DMS53 (cell line): ENCODE results near the gene CABLES2.
A peak's percentile ranks its signal among the peaks of the same experiment; 100 is the strongest.

ENCODE experiments used
- DNase-seq: peaks from one replicate; lab custom pipeline; 2025; lab: John Stamatoyannopoulos, UW

Gene CABLES2

GRCh38 chr20:62407221-62407992, at the start of gene CABLES2:
Gene CABLES2 (minus strand): TSS chr20:62407285. CDS start chr20:62407276, 9 bp downstream.
- peak; percentile 98 for DNase-seq

GRCh38 chr20:62455929-62456328, 48.8 kb upstream of the CABLES2 start:
- no peak for DNase-seq

- DNase-seq = no peak
Measured at GRCh38 chr20:62454904-62455636, 48.0 kb upstream of the CABLES2 start.

GRCh38 chr20:62453186-62453808, 46.2 kb upstream of the CABLES2 start:
- DNase-seq = no peak

GRCh38 chr20:62452475-62453095, 45.5 kb upstream of the CABLES2 start:
- DNase-seq = no peak

- no peak for DNase-seq
Measured at GRCh38 chr20:62451970-62452369, 44.9 kb upstream of the CABLES2 start.

GRCh38 chr20:62451156-62451767, 44.2 kb upstream of the CABLES2 start:
- DNase-seq = no peak

GRCh38 chr20:62449951-62450691, 43.0 kb upstream of the CABLES2 start:
- peak; percentile 47 for DNase-seq

- DNase-seq = no peak
Measured at GRCh38 chr20:62448788-62449187, 41.7 kb upstream of the CABLES2 start.

- DNase-seq = no peak
Measured at GRCh38 chr20:62448038-62448437, 41.0 kb upstream of the CABLES2 start.

GRCh38 chr20:62446888-62447869, 40.1 kb upstream of the CABLES2 start:
- DNase-seq = no peak

GRCh38 chr20:62446481-62446880, 39.4 kb upstream of the CABLES2 start:
- DNase-seq = no peak

GRCh38 chr20:62445553-62446340, 38.7 kb upstream of the CABLES2 start:
- DNase-seq = no peak

- no peak for DNase-seq
Measured at GRCh38 chr20:62444286-62444685, 37.2 kb upstream of the CABLES2 start.

GRCh38 chr20:62441987-62442539, 35.0 kb upstream of the CABLES2 start:
- no peak for DNase-seq

GRCh38 chr20:62439218-62439617, 32.1 kb upstream of the CABLES2 start:
- no peak for DNase-seq

- DNase-seq = peak; percentile 30
Measured at GRCh38 chr20:62437927-62438326, 30.8 kb upstream of the CABLES2 start.

GRCh38 chr20:62437496-62437895, 30.4 kb upstream of the CABLES2 start:
- no peak for DNase-seq

- DNase-seq = no peak
Measured at GRCh38 chr20:62436692-62437091, 29.6 kb upstream of the CABLES2 start.
